ENCODE results near the gene KIAA0232. TPM values are rescaled to one million over a fixed set of nuclear protein-coding genes. Genes with fewer than 3 reads are reported as not detected.
"Not testable (repeated sequence)": the region's sequence is repeated elsewhere in the genome, so short reads cannot be mapped to it uniquely, and the experiment has no call there.

The KIAA0232 gene
- total RNA-seq, 4 donors from 2014 or later, result 39.4 to 66.6 (median 47.1) TPM

DNA sequence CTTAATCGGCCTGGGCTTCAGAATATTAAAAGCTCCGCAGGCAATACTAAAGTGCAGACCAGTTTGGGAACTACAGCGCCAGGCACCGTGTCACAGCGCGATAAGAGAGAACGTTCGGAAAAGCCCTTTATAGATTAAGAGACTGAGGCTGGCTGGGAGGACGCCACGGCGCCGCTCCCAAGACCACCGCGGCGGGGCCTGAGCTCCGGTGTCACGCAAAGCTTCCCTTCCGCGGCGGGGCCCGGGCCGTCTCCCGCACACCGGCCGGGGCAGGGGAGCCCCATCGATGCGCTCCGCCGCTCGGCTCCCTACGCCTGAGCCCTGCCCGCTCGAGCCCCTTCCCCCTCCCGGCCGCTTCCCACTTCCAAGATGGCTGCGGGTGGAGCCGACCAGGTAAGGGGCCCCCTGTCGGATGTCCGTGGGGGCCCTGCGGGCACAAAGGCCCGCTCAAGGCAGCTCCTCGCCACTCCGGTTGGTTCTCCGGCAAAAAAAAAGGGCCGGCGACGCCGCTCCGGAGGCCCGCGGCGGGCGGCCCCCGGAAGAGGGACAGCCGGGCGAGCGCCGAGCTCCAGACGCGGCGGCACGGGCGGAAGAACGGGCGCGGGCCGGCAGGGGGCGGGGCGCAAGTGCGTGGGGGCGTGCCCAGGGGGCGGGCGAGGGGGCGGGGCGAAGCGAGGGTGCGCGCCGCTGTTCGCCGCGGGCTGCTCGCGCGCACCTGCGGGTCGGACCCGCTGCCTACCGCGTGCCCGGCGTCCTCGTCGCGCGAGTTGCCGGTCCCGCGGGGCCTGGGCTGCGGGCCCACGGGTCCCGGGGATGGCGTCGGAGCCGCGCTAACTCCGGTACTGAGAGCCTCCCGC, 126.8 kb downstream of the KIAA0232 start, which contains the start of gene TBC1D14:
TBC1D14 (plus strand) TSS at position 714 of the 857 bp plus-strand sequence. CDS start 13,564 bp downstream, outside the sequence.
- Histone ChIP-seq H3K4me3 (peak within 1 kb of the TSS; percentile 64 to 90), H3K4me1 (peaks cover 0 to 58% (median 22%) of the 10 kb centered on the region in 3 donors), H3K27ac (peak within 1 kb of the TSS; percentile 85 to 100 (median 98)), H3K36me3 (no peaks in the 10 kb centered on the region), H3K27me3 (peaks cover 12% of the 10 kb centered on the region), H3K9me3 (no peaks in the 10 kb centered on the region)
- peak; percentile 96 for ATAC-seq
- no CpG with 5 or more reads among the region's 108 CpGs for WGBS, 2 donors (ENCODE audit: low coverage in 1 of 2)
- peak in 3 of 4 experiments; percentile 36 to 43 (median 37) for TF ChIP-seq CTCF (IDR thresholded peaks at IDR 0.05)
- TF ChIP-seq POLR2AphosphoS5 (IDR thresholded peaks at IDR 0.05), result peak; percentile 47
- TF ChIP-seq EP300 (IDR thresholded peaks at IDR 0.05), result no peak
- TF ChIP-seq POLR2A (IDR thresholded peaks at IDR 0.05), result peak; percentile 49 to 63

- TF ChIP-seq EP300 (IDR thresholded peaks at IDR 0.05) (no peak), POLR2AphosphoS5 (IDR thresholded peaks at IDR 0.05) (no peak), CTCF (IDR thresholded peaks at IDR 0.05) (no peak), POLR2A (IDR thresholded peaks at IDR 0.05) (no peak)
- peak; percentile 42 for ATAC-seq
- H3K9me3 ChIP-seq, result no peaks in the 10 kb centered on the region
- H3K36me3 ChIP-seq, result no peaks in the 10 kb centered on the region
- no CpG with 5 or more reads among the region's 58 CpGs for WGBS, 2 donors (ENCODE audit: low coverage in 1 of 2)
- peaks cover 0 to 64% (median 22%) of the 10 kb centered on the region in 3 donors for H3K4me1 ChIP-seq
- H3K27me3 ChIP-seq, result peaks cover 12% of the 10 kb centered on the region
- H3K27ac ChIP-seq, result peak overlapping the region in 3 of 4 donors; percentile 96 to 100 (median 99)
- H3K4me3 ChIP-seq, result peak overlapping the region; percentile 64 to 90
These were observed 127.4 kb downstream of the KIAA0232 start for GRCh38 chr4:6909970-6910339.

- no peak for ATAC-seq
- Histone ChIP-seq H3K9me3 (no peaks in the 10 kb centered on the region), H3K27me3 (peaks cover 12% of the 10 kb centered on the region), H3K27ac (peak overlapping the region in 3 of 4 donors; percentile 96 to 100 (median 99)), H3K4me3 (peak overlapping the region; percentile 64 to 90), H3K4me1 (peaks cover 0 to 69% (median 22%) of the 10 kb centered on the region in 3 donors), H3K36me3 (no peaks in the 10 kb centered on the region)
- 38 to 65% methylated on average over 4 to 9 of the region's 31 CpGs for WGBS, 2 donors (ENCODE audit: low coverage in 1 of 2)
- TF ChIP-seq CTCF (IDR thresholded peaks at IDR 0.05) (peak in 1 of 4 experiments; percentile 14), POLR2A (IDR thresholded peaks at IDR 0.05) (no peak)
These were observed 127.9 kb downstream of the KIAA0232 start for GRCh38 chr4:6910340-6910959.

DNA sequence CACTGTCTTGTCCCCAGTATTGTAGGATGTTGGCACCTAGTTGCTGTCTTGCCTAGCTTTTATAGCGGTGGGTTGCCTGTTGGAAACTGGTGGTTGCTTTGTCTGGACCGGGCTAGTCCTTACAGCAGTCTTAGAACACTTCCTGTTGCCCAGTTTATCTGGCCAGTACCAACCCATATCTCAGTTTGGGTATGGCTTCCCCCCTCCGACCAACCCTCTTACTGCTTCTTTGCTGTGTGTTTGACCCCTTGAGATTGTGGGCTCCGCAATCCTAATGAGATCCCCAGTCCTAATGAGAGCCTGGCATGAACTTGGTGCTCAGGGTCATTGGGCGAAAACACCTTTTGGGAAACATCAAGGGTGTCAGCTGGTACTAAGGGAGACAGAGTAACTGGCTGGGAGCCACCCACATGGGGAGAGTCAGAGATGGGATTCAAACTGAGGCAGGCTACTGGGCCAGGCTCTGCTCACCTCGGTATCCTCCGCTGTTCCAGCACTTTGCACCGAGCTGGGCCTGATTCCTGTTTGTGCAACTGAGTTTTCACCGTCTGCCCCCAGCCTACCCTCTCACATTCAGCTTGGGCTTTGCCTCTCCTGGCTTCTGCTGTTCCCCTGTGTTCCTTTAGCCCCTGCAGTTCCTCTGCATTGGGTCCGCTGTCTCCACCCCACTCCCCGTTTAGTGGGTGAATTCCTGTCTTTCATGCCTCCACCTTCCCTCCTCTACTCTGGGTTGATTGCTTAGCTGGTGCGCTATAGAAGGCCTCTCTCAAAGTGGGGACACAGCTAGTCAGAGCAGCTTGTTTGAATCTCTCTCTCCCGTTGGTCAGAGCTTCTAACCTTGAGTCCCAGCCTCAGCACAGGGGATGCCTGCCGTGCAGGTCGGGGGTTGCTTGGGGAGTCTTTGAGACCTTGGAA, 128.7 kb downstream of the KIAA0232 start:
- H3K36me3 ChIP-seq, result no peaks in the 10 kb centered on the region
- H3K4me1 ChIP-seq, result peaks cover 0 to 76% (median 26%) of the 10 kb centered on the region in 3 donors
- H3K9me3 ChIP-seq, result no peaks in the 10 kb centered on the region
- H3K27ac ChIP-seq, result peak overlapping the region in 3 of 4 donors; percentile 96 to 100 (median 99)
- peaks cover 4% of the 10 kb centered on the region for H3K27me3 ChIP-seq
- ATAC-seq, result no peak
- WGBS, 2 donors (ENCODE audit: low coverage in 1 of 2), result 86 to 92% methylated on average over 7 to 14 of the region's 15 CpGs
- no peak for TF ChIP-seq POLR2AphosphoS5 (IDR thresholded peaks at IDR 0.05)
- no peak for TF ChIP-seq EP300 (IDR thresholded peaks at IDR 0.05)
- TF ChIP-seq POLR2A (IDR thresholded peaks at IDR 0.05), result no peak
- no peak for TF ChIP-seq CTCF (IDR thresholded peaks at IDR 0.05)
- peak overlapping the region; percentile 64 to 90 for H3K4me3 ChIP-seq

DNA sequence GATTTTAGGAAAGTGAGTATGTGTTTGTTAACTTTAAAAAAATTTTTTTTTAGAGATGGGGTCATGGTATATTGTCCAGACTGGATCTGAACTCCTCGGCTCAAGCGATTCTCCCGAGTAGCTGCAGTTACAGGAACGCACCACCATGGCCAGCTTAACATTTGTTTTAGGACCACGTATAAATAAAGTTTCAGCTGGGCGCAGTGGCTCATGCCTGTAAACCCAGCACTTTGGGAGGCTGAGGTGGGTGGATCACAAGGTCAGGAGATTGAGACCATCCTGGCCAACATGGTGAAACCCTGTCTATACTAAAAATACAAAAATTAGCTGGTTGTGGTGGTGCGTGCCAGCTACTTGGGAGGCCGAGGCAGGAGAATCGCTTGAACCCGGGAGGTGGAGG, 129.4 kb downstream of the KIAA0232 start:
- Histone ChIP-seq H3K27ac (peak overlapping the region in 2 of 4 donors; percentile 9 to 100), H3K4me1 (peaks cover 0 to 83% (median 31%) of the 10 kb centered on the region in 3 donors), H3K4me3 (peak overlapping the region in 1 of 2 donors; percentile 90)
- not testable (repeated sequence) for H3K9me3 ChIP-seq, ATAC-seq, H3K27me3 ChIP-seq, H3K36me3 ChIP-seq
- 86 to 91% methylated on average over 6 to 9 of the region's 10 CpGs for WGBS, 2 donors (ENCODE audit: low coverage in 1 of 2)

Data from gastroesophageal sphincter (tissue), 4 donors.